H1 (cell line): ENCODE data around the gene RIPOR2.

ENCODE experiments used
- CEBPB ChIP-seq: IDR thresholded peaks from 2 replicates; pipeline ENCODE4 v1.6.1; 2012; ENCODE audit warnings: low read depth, low read length
- CTCF ChIP-seq, 3 experiments: IDR thresholded peaks; 1 replicate in 2 of 3; 2 replicates in 1 of 3; pipeline versions ENCODE4 v1.5.1 to v1.6.1; 2011; ENCODE audit warnings: low read length in 3 of 3, mild to moderate bottlenecking in 3 of 3, inconsistent platforms in 2 of 3, low read depth in 1 of 3, moderate library complexity in 1 of 3; ENCODE audit not compliant: insufficient read depth in 1 of 3; ENCODE audit errors: control extremely low read depth in 1 of 3
- EP300 ChIP-seq, 2 experiments: IDR thresholded peaks; 1 replicate in 1 of 2; 2 replicates in 1 of 2; pipeline ENCODE4 v1.6.1; 2011 to 2012; ENCODE audit warnings: low read depth in 2 of 2, low read length in 2 of 2, mild to moderate bottlenecking in 2 of 2, borderline replicate concordance in 1 of 2, inconsistent platforms in 1 of 2, moderate library complexity in 1 of 2
- GABPA ChIP-seq: IDR thresholded peaks from 2 replicates; pipeline ENCODE4 v1.6.1; 2011; ENCODE audit warnings: mild to moderate bottlenecking, low read length, moderate library complexity, borderline replicate concordance; ENCODE audit not compliant: insufficient read depth
- POLR2A ChIP-seq, 2 experiments: IDR thresholded peaks; 1 replicate in 1 of 2; 2 replicates in 1 of 2; pipeline ENCODE4 v1.6.1; 2011; ENCODE audit warnings: low read depth in 2 of 2, low read length in 2 of 2, mild to moderate bottlenecking in 2 of 2; ENCODE audit errors: control extremely low read depth in 1 of 2
- RAD21 ChIP-seq, 2 experiments: IDR thresholded peaks in 1 of 2; conservative IDR thresholded peaks in 1 of 2; 2 replicates each; pipeline ENCODE4 v1.6.1; 2011; ENCODE audit warnings: low read depth in 2 of 2, low read length in 2 of 2, improper control_type of control experiment in 1 of 2, inconsistent platforms in 1 of 2, mild to moderate bottlenecking in 1 of 2, moderate library complexity in 1 of 2
- RFX5 ChIP-seq: IDR thresholded peaks from 2 replicates; pipeline ENCODE4 v1.6.1; 2011; ENCODE audit warnings: low read depth, low read length, improper control_type of control experiment, borderline replicate concordance
- SIN3A ChIP-seq, 2 experiments: IDR thresholded peaks in 1 of 2; conservative IDR thresholded peaks in 1 of 2; 2 replicates each; pipeline ENCODE4 v1.6.1; 2011 to 2012; ENCODE audit warnings: low read length in 2 of 2, improper control_type of control experiment in 1 of 2, low read depth in 1 of 2, mild to moderate bottlenecking in 1 of 2
- SP2 ChIP-seq: IDR thresholded peaks from 2 replicates; pipeline ENCODE4 v1.6.1; 2012; ENCODE audit warnings: mild to moderate bottlenecking, low read length, inconsistent platforms
- ZNF274 ChIP-seq: IDR thresholded peaks from 2 replicates; pipeline ENCODE4 v1.7.0; 2012; ENCODE audit warnings: low read length, borderline replicate concordance; ENCODE audit errors: extremely low read depth
- TF ChIP-seq, protein P1 (sequence below): IDR thresholded peaks from 2 replicates; pipeline ENCODE4 v1.6.1; 2011; ENCODE audit warnings: low read depth, mild to moderate bottlenecking, low read length; ENCODE audit not compliant: insufficient read depth
- TF ChIP-seq, protein P2 (sequence below): IDR thresholded peaks from 2 replicates; pipeline ENCODE4 v1.6.1; 2012; ENCODE audit warnings: low read length, inconsistent platforms

GRCh38 chr6:24821860-24822444, 113.8 kb downstream of the RIPOR2 start:
- no peak for TF ChIP-seq EP300 (IDR thresholded peaks at IDR 0.05; ENCODE audit: borderline replicate concordance in 1 of 2, low read depth in 2 of 2, low read length in 2 of 2)
- TF ChIP-seq GABPA = no peak
- no peak for TF ChIP-seq CTCF (IDR thresholded peaks at IDR 0.05; ENCODE audit: control extremely low read depth in 1 of 3, insufficient read depth in 1 of 3, low read depth in 1 of 3, low read length in 3 of 3)
- TF ChIP-seq ZNF274 = no peak
- no peak for TF ChIP-seq SIN3A (conservative IDR thresholded peaks at IDR 0.05 in 1 of 2, IDR thresholded peaks at IDR 0.05 in 1 of 2; ENCODE audit: low read depth in 1 of 2, low read length in 2 of 2)
- TF ChIP-seq, protein P1, sequence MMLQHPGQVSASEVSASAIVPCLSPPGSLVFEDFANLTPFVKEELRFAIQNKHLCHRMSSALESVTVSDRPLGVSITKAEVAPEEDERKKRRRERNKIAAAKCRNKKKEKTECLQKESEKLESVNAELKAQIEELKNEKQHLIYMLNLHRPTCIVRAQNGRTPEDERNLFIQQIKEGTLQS = no peak
- no peak for TF ChIP-seq POLR2A (IDR thresholded peaks at IDR 0.05; ENCODE audit: control extremely low read depth in 1 of 2, low read depth in 2 of 2, low read length in 2 of 2)
- no peak for TF ChIP-seq RFX5
- TF ChIP-seq, protein P2, sequence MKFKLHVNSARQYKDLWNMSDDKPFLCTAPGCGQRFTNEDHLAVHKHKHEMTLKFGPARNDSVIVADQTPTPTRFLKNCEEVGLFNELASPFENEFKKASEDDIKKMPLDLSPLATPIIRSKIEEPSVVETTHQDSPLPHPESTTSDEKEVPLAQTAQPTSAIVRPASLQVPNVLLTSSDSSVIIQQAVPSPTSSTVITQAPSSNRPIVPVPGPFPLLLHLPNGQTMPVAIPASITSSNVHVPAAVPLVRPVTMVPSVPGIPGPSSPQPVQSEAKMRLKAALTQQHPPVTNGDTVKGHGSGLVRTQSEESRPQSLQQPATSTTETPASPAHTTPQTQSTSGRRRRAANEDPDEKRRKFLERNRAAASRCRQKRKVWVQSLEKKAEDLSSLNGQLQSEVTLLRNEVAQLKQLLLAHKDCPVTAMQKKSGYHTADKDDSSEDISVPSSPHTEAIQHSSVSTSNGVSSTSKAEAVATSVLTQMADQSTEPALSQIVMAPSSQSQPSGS = no peak
- no peak for TF ChIP-seq RAD21 (IDR thresholded peaks at IDR 0.05 in 1 of 2, conservative IDR thresholded peaks at IDR 0.05 in 1 of 2; ENCODE audit: low read depth in 2 of 2, low read length in 2 of 2)
- TF ChIP-seq CEBPB = no peak
- TF ChIP-seq SP2 = no peak
